Panc1 (cell line): Measurements from ENCODE around the gene LNPEP.

ENCODE experiments used
- POLR2AphosphoS5 ChIP-seq: IDR thresholded peaks from 2 replicates; pipeline ENCODE4 v1.6.1; 2012; ENCODE audit warnings: mild to moderate bottlenecking, low read depth, low read length, moderate library complexity
- TF ChIP-seq, protein P1 (sequence below): fragments of 450-650 bp; IDR thresholded peaks from 2 replicates; pipeline ENCODE4 v1.5.1; 2017; ENCODE audit warnings: mild to moderate bottlenecking

DNA sequence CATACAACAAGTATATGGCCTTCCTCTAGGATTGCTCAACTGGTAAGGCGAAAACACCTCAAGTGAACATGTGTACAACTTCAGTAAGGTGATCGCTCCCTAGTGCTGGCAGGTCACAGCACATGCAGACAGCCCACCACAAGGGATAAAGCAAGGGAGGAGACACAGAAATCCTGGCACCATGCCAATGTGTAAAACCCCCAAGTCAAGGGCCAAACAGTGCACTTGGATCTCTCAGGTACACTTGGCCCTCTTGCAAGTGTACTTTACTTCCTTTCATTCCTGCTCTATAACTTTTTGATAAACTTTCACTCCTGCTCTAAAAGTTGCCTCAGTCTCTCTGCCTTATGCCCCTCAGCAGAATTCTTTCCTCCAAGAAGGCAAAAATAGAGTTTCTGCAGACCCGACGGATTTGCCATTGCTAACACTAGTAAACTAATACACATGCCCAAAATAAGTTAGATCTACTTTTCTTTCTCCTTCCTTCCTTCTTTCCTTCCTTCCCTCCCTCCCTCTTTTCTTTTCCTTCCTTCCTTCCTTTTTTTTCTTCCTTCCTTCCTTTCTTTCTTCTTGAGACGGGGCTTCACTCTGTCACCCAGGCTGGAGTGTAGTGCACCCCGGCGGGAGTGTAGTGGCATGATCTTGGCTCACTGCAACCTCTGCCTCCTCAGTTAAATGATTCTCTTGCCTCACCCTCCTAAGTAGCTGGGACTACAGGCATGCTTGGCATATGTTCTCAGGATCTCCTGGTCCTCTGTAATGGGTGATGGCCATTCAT lies 6.8 kb upstream of the LNPEP start:
- TF ChIP-seq, protein P1, sequence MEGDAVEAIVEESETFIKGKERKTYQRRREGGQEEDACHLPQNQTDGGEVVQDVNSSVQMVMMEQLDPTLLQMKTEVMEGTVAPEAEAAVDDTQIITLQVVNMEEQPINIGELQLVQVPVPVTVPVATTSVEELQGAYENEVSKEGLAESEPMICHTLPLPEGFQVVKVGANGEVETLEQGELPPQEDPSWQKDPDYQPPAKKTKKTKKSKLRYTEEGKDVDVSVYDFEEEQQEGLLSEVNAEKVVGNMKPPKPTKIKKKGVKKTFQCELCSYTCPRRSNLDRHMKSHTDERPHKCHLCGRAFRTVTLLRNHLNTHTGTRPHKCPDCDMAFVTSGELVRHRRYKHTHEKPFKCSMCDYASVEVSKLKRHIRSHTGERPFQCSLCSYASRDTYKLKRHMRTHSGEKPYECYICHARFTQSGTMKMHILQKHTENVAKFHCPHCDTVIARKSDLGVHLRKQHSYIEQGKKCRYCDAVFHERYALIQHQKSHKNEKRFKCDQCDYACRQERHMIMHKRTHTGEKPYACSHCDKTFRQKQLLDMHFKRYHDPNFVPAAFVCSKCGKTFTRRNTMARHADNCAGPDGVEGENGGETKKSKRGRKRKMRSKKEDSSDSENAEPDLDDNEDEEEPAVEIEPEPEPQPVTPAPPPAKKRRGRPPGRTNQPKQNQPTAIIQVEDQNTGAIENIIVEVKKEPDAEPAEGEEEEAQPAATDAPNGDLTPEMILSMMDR, result no peak
- no peak for TF ChIP-seq POLR2AphosphoS5
